ENCODE results near the gene NR2E3. TPM values are rescaled to one million over a fixed set of nuclear protein-coding genes. Genes with fewer than 3 reads are reported as not detected.
A peak's percentile ranks its signal among the peaks of the same experiment; 100 is the strongest.

Gene NR2E3
- total and polyA plus RNA-seq, 9 of the 15 experiments (the other 6 are each of a cell fraction or from before 2014, with no cell fraction given): not detected

DNA sequence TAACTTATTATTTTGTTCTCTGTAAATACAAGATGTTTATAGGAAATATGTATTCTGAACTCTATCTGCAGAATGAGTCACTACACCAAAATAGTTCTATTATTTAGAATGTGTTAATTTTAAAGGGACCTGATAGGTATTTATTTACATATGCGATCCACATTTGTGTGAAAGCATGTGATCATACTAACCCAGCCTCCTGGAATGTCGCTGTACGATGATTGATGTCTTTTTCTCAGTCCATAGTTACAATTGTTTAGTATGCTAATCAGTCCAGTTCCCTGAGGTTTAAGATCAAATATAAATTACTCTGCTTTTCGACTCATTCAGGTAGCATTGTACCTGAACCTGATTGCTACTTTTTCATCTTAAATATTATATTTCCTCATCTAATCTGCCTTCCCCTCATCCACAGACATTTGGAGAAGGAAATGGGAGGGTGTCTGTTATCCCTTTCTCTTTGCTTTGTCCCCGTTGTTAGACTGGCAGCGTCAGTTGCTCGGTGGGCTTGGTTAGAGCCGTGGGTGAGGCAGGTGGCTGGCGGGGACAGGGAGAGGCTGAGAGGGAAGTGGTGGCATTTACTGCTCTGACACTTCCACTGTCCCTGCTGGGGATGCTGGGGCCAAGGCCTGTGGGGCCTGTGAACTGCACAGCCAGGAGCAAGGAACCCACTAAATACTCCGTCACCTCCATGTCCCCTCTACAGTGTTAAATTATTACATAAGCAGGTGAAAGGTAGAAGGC is 27.8 kb upstream of the NR2E3 start (continued):
- TF ChIP-seq MTA3 (IDR thresholded peaks at IDR 0.05; ENCODE audit: borderline replicate concordance) (no peak), ZNF253 (CRISPR knock-in tag; conservative IDR thresholded peaks at IDR 0.05) (no peak), PKNOX1 (IDR thresholded peaks at IDR 0.05) (peak; percentile 79)
- TF ChIP-seq, protein P1, sequence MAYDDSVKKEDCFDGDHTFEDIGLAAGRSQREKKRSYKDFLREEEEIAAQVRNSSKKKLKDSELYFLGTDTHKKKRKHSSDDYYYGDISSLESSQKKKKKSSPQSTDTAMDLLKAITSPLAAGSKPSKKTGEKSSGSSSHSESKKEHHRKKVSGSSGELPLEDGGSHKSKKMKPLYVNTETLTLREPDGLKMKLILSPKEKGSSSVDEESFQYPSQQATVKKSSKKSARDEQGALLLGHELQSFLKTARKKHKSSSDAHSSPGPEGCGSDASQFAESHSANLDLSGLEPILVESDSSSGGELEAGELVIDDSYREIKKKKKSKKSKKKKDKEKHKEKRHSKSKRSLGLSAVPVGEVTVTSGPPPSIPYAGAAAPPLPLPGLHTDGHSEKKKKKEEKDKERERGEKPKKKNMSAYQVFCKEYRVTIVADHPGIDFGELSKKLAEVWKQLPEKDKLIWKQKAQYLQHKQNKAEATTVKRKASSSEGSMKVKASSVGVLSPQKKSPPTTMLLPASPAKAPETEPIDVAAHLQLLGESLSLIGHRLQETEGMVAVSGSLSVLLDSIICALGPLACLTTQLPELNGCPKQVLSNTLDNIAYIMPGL (CRISPR knock-in tag; IDR thresholded peaks at IDR 0.05): no peak

DNA sequence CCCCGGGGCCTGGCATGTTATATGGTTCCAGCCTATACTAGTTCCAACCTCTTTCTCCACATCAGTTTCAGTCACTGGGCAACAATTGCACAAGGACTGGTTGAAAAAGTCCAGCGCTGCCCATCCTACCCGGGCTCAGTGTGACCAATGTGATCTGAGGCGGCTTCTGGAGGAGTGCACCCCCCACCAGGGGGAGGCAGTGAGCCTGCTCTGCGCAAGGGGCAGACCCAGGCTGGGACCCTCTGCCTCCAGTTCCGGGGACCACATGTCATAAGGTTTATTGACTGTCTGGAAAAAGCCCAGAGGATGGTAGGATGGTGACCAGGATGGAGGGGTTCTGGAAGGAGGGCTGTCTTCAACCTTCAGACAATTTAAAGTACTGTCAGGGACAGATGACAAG is 25.6 kb upstream of the NR2E3 start:
- no TSS peak for BruUV-seq (replicated peaks)
- no peak overlapping the region for H3K4me2 ChIP-seq (ENCODE audit: insufficient read depth, low read length)
- H3K27ac ChIP-seq (ENCODE audit: extremely low read depth, low read depth, low read length): no peak overlapping the region
- DNase-seq (ENCODE audit: extremely low read depth in 1 of 4, low spot score in 3 of 4) (peak; percentile 29 to 49 (median 46)), FAIRE-seq (no peak), ATAC-seq (peak; percentile 84)
- in situ Hi-C loops (cut with MboI): no loop called here
- no peaks in the 10 kb centered on the region for H3K9me3 ChIP-seq (replicated peaks; ENCODE audit: control insufficient read depth, insufficient read depth, low read depth, low read length)
- no peak overlapping the region for H3K9ac ChIP-seq (ENCODE audit: insufficient read depth in 1 of 2, low read depth in 2 of 2, low read length in 2 of 2)
- no peak overlapping the region for H3K4me3 ChIP-seq
- H4K20me1 ChIP-seq (replicated peaks; ENCODE audit: control insufficient read depth, insufficient read depth, low read length): peaks cover 4% of the 10 kb centered on the region; the same call in 1 of the 2 replicates
- TF ChIP-seq HNRNPL (IDR thresholded peaks at IDR 0.05; ENCODE audit: low read depth, low read length) (no peak), CTCF (IDR thresholded peaks at IDR 0.05 in 2 of 3, conservative IDR thresholded peaks at IDR 0.05 in 1 of 3; ENCODE audit: insufficient read depth in 2 of 3, low read depth in 1 of 3, low read length in 3 of 3) (peak; percentile 51 to 78 (median 58)), SPI1 (IDR thresholded peaks at IDR 0.05; ENCODE audit: borderline replicate concordance, low read depth, low read length) (no peak), SMC3 (conservative IDR thresholded peaks at IDR 0.05; ENCODE audit: insufficient read depth, low read depth, low read length) (0 out of 2 replicates have a peak, but pooled peaks have one; percentile 22), RAD21 (CRISPR knock-in tag; conservative IDR thresholded peaks at IDR 0.05 in 1 of 2, IDR thresholded peaks at IDR 0.05 in 1 of 2) (peak in 1 of 2 experiments; percentile 30; a peak in 1 of 4 replicates), ZNF316 (IDR thresholded peaks at IDR 0.05) (no peak)
- H3K4me1 ChIP-seq (replicated peaks in 1 of 2; ENCODE audit: control insufficient read depth in 2 of 2, insufficient read depth in 2 of 2, low read length in 2 of 2): no peaks in the 10 kb centered on the region
- intact Hi-C loops (cut with micrococcal nuclease): loop anchor here (5.0 kb wide), 1 partner anchor 373 kb away; no protein-coding TSS in a partner anchor
- H3K27me3 ChIP-seq (ENCODE audit: control insufficient read depth in 2 of 2, insufficient read depth in 2 of 2, low read length in 2 of 2): peaks cover 40 to 48% of the 10 kb centered on the region in 2 experiments
- 0% methylated on average over 6 of the region's 6 CpGs for WGBS (ENCODE audit: insufficient coverage, low coverage, missing lambda C conversion rate)
- no peaks in the 10 kb centered on the region for H3K79me2 ChIP-seq (ENCODE audit: control insufficient read depth, insufficient read depth, low read length)
- no peak overlapping the region for H2AFZ ChIP-seq (ENCODE audit: low read depth, low read length)
- H3K9me1 ChIP-seq (ENCODE audit: control insufficient read depth, insufficient read depth, low read length): no peaks in the 10 kb centered on the region
- H3K36me3 ChIP-seq (ENCODE audit: control insufficient read depth, insufficient read depth, low read length): no peaks in the 10 kb centered on the region
- CTCF ChIA-PET (ENCODE audit: low intra/inter-chr PET ratio): interaction anchor here (3.1 kb wide), 1 partner anchor 371 kb away, joined by 17 read pairs; no protein-coding TSS in a partner anchor
- POLR2A ChIA-PET: no interaction called here

Measured in K562 (cell line).